DMS53 treated with DMSO at 0.1 percent for 48 hours (cell line): ENCODE measurements around the gene ZBTB18.
A peak's percentile ranks its signal among the peaks of the same experiment; 100 is the strongest.
"Not testable (repeated sequence)": the region's sequence is repeated elsewhere in the genome, so short reads cannot be mapped to it uniquely, and the experiment has no call there.

Experiments used
- DNase-seq: peaks from one replicate; lab custom pipeline; 2025; ENCODE audit not compliant: unreplicated experiment; lab: John Stamatoyannopoulos, UW

Gene ZBTB18

DNA sequence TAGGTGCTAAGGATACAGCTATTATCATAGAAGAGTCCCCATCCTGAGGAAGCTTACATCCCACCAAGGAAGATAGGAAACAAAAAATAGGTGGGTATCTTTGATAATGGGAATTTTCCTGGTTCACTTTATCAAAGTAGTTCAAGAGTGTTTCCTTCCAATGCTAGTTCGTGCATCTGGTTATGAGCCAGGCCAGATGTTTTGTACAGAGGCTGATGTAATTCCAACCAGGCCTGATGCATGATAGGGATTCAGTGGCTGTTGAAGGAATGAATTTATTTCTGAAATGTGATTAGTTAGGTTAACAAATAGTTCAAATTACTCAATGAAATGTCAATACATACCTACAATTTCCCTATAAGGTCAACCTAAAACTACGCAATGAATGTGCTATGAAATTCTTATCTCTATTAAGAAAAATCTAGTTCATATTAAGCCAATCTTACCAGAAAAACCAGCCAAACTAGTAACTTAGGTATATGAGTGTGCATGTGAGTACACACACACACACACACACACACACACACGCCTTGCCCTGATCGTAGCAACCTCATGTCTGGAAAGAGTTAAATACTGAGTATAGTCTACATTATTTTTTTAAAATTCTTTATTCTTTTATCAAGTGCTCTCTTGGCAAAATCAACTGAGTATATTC, 9.5 kb upstream of the ZBTB18 start:
- no peak for DNase-seq

- DNase-seq: no peak
Measured at GRCh38 chr1:244042293-244042692, 8.8 kb upstream of the ZBTB18 start.

- no peak for DNase-seq
Measured at GRCh38 chr1:244044423-244044822, 6.7 kb upstream of the ZBTB18 start.

GRCh38 chr1:244046254-244046653, 4.8 kb upstream of the ZBTB18 start:
- not testable (repeated sequence) for DNase-seq

GRCh38 chr1:244046907-244047611, 4.0 kb upstream of the ZBTB18 start:
- DNase-seq: peak; percentile 19

DNA sequence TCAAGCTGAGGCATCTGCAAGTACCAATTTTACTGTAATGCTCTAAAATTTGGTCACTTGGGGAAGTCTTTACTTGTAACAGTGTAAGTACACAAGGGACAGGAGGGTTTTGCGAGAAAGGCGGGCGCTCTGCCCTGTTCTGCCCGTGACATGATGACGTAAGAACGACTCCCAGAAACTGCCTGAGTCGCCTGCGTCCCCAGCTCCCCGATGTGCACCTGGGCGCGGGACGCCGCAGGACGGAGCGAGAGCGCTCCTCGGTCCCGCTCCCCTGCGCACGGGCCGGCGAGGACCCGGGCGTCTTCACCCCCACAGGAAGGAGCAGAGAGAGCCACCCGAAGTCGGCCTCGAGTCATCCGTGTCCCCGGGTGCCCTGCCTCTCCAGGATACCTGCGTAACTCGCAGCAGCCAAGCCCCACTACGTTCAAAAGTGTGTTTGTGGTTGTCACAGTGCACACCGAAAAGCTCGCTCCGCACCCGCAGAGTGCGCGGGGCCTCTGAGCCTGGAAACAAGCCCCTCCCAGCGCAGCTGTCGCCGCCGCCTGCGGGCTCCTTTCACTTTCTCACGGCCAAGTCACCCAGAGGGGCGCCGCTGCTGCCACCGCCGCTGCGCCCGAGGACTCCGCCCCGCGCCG, 3.3 kb upstream of the ZBTB18 start:
- peak; percentile 46 for DNase-seq

- peak; percentile 95 for DNase-seq
Measured at GRCh38 chr1:244048256-244049161, 2.6 kb upstream of the ZBTB18 start.

- no peak for DNase-seq
Measured at GRCh38 chr1:244049162-244050013, 1.7 kb upstream of the ZBTB18 start.

DNA sequence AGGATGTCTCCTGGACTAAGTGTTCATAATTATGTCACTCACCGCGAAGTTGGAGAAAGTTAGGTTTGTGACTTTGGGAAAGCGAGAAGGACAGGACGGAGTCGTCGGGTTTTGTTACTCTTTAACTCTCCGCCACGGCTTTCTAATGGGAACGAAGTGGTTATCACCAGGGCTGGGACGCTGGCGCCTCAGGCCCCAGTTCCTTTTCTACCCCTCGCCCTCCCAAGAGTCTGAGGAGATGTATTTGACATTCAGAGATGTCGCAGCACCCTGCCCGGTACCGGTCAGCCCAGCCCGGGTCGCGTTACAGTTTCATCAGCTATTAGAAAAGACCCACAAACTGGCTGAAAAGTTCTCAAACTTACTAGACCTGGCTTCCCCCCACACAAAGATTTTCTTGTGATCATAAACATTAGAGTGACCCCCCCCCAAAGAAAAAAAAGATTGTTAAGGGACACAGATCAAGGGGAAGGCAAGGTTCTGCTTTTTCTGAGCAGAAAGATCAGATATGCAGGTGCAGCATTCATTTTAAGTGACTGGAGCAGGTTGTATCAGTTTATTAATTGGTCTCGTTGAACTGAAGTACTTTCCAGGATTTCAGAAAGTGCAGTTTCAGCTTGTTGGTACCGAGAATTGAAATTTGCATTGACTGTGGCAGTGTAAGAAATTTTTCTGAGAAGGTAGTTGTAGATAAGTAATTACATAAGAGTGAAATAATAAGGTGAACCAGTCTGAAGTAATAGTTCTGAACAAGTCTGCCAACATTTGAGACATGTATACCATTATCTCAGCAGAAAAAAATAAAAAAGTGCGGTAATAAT, 859 bp upstream of the ZBTB18 start:
- no peak for DNase-seq

DNA sequence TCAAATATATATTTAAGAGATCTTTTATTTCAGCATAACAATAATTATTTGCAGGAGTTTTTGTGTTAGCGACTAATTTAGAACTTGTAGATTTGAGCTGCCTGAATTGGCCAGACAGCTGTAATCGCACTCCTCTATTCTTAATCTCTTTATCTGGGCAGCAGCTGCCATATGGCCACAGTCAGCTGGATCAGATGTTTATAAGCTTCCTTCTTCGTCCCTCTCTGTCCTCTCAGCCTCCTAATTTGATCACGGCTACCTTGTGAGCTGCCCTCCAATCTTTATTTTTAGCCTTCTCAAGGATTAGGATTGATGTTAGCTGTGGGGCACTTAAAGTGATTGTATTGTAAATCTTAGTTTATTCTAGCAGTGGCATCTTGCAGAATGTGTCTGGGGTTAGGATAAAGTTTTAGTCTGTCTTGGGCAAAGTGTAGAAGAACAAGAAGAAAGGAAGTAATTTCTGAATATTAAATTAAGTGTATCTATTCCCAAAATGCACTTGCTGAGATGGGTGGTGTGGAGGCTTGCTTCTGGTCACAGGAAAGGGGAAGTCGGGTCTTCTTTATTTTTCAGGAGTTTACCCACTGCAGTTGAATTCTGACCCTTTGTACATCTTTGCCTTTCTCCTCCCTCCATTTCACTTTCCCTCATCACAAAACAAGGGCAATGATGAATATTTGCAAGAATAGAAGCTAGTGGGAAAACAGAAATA, 1.1 kb downstream of the ZBTB18 start:
- DNase-seq: no peak

DNA sequence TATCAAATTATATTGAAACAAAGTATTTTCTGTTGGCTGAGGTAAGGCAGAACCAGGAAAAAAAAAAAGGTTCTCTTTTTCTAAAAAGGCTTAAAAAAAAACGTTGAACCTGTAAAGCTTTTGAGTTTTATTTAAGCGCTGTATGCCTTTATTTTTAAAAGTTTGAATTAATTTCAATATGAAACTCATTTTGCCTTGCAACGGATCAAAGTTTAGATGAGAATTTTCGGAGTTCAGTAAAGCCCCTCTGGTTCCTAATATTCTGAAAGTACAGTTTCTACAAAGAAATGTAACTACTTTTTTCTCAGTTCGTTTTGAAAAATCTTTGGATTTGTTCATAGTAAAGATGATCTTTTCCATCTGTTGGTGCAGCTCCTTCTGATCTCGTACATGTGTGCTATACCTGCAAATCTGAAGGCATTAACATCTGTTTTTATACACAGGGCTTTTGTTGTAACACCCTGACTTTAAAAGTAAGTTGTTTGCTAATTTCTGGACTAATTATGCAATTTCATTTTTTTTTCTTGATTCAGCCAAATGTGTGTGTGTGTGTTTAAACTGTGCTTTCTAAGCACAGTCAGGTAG, 1.7 kb downstream of the ZBTB18 start:
- no peak for DNase-seq

DNA sequence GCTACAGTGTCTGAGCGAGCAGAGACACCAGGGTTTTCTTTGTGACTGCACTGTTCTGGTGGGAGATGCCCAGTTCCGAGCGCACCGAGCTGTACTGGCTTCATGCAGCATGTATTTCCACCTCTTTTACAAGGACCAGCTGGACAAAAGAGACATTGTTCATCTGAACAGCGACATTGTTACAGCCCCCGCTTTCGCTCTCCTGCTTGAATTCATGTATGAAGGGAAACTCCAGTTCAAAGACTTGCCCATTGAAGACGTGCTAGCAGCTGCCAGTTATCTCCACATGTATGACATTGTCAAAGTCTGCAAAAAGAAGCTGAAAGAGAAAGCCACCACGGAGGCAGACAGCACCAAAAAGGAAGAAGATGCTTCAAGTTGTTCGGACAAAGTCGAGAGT, 2.7 kb downstream of the ZBTB18 start:
- DNase-seq: no peak

GRCh38 chr1:244054247-244054923, 3.3 kb downstream of the ZBTB18 start:
- DNase-seq: no peak

DNA sequence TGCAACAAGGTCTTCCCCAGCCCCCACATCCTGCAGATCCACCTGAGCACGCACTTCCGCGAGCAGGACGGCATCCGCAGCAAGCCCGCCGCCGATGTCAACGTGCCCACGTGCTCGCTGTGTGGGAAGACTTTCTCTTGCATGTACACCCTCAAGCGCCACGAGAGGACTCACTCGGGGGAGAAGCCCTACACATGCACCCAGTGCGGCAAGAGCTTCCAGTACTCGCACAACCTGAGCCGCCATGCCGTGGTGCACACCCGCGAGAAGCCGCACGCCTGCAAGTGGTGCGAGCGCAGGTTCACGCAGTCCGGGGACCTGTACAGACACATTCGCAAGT, 3.8 kb downstream of the ZBTB18 start:
- DNase-seq: no peak

- DNase-seq: no peak
Measured at GRCh38 chr1:244056577-244056976, 5.5 kb downstream of the ZBTB18 start.

- DNase-seq: no peak
Measured at GRCh38 chr1:244057474-244058385, 6.6 kb downstream of the ZBTB18 start.

DNA sequence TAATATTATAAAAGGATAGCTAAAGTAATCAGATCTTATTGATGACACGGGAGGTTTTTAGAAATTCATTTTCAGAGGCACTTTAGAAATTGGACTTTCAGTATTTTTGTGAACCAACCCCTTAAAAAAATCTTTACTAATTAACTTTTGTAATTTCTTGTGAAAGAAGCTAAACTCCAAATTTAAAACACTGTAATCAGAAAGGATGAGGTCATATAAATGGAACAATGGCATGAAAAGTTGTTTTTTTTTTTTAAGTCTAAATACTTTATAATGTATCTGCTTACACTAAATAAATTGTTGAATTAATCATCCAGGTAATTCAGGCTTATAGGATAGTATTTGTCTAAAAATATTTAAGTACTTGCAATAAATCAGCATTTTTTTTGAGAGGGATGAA, 9.0 kb downstream of the ZBTB18 start:
- no peak for DNase-seq
